Measurements from ENCODE around the gene FDPS.
A peak's percentile ranks its signal among the peaks of the same experiment; 100 is the strongest.
"Not testable (repeated sequence)": the region's sequence is repeated elsewhere in the genome, so short reads cannot be mapped to it uniquely, and the experiment has no call there.

FDPS gene

DNA sequence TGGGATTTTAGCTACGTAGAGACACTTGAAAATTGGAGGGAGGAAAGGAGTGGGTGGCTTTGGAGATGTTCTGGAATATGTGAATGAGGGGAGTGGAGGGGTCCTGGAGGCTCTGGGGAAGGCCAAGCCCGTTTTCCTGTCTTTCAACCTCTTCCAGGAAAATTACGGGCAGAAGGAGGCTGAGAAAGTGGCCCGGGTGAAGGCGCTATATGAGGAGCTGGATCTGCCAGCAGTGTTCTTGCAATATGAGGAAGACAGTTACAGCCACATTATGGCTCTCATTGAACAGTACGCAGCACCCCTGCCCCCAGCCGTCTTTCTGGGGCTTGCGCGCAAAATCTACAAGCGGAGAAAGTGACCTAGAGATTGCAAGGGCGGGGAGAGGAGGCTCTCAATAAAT is 11.6 kb downstream of the FDPS start:
- no peak for DNase-seq (ENCODE audit: low read depth in 2 of 2)

DNA sequence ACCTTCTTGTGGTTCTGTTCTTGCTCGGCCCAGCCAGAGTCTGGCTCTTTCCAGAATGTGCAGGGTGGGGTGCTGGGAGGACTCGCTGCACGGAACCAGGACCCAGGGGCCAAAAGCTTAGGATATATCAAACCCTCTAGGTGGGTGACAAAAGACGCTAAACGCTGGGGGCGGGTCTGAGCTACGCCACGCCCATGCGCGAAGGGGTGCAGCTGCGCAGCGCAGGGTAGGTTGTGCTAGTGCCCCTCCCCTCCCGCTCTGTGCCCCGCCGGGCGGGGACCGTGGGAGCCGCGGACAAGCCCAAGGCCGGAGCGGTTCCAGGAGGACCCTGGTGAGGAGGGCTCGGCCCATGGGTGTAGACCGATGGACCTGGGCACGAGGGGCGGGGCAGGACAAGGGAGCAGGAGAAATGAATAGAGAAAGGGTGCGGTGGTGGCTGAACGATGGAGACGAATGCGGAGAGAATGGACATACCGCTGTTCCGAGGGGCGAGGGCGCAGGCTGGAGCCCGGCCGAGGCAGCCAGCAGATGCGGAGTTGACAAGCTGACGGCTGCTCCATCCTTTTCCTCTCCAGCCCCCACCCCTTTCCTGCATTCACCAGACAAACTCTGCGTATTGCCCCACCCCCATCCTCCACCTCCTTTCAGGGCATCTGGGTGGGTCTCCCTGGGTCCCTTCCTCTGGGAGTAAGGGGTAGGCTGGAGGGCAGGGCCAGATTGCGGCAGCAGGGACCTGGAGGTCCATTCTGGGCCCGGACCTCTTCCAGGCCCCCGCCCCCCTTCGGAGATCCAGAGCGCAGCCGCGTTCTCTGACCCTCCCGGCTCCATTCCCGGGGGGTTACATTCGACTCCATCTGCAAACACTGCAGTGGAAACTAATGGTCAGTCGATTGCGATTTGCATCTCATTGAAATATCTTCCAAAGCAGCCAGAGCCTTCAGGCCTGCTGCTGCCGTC is 12.3 kb downstream of the FDPS start, which contains the start of gene RUSC1:
Gene RUSC1, plus strand, starts transcription at position 234 of the 957 bp plus-strand sequence. CDS start 880 bp downstream, outside the sequence.
- peak; percentile 24 to 60 for DNase-seq (ENCODE audit: low read depth in 2 of 2)

DNA sequence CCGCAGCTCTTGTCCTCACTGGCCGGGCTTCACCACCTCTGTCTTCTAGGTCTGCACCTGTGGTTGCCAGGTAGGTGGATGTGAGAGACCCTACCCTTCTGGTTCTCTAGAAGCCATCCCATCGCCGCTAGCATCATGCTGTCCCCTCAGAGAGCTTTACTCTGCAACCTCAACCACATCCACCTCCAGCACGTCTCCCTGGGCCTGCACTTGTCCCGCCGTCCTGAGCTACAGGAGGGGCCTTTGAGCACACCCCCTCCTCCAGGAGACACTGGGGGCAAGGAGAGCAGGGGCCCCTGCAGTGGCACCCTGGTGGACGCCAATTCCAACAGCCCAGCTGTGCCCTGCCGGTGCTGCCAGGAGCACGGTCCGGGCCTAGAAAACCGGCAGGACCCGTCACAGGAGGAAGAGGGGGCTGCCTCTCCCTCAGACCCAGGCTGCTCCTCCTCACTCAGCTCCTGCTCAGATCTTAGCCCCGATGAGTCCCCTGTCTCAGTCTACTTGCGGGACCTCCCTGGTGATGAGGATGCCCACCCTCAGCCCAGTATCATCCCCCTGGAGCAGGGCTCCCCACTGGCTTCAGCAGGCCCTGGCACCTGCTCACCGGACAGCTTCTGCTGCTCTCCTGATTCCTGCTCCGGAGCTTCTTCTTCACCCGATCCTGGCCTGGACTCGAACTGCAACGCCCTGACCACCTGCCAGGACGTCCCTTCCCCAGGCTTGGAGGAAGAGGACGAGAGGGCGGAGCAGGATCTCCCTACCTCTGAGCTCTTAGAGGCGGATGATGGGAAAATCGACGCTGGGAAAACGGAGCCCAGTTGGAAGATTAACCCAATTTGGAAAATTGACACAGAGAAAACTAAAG is 13.2 kb downstream of the FDPS start:
- no peak for DNase-seq (ENCODE audit: low read depth in 2 of 2)

DNA sequence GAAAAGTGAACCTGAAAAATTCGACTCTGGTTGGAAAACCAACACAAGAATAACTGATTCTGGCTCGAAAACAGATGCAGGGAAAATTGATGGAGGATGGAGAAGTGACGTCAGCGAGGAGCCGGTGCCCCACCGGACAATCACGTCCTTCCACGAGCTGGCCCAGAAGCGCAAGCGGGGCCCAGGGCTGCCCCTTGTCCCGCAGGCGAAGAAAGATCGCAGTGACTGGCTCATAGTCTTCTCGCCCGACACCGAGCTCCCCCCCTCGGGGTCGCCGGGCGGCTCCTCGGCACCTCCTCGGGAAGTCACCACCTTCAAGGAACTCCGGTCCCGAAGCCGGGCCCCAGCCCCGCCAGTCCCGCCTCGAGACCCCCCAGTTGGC is 13.9 kb downstream of the FDPS start:
- DNase-seq (ENCODE audit: low read depth in 2 of 2), result no peak

DNA sequence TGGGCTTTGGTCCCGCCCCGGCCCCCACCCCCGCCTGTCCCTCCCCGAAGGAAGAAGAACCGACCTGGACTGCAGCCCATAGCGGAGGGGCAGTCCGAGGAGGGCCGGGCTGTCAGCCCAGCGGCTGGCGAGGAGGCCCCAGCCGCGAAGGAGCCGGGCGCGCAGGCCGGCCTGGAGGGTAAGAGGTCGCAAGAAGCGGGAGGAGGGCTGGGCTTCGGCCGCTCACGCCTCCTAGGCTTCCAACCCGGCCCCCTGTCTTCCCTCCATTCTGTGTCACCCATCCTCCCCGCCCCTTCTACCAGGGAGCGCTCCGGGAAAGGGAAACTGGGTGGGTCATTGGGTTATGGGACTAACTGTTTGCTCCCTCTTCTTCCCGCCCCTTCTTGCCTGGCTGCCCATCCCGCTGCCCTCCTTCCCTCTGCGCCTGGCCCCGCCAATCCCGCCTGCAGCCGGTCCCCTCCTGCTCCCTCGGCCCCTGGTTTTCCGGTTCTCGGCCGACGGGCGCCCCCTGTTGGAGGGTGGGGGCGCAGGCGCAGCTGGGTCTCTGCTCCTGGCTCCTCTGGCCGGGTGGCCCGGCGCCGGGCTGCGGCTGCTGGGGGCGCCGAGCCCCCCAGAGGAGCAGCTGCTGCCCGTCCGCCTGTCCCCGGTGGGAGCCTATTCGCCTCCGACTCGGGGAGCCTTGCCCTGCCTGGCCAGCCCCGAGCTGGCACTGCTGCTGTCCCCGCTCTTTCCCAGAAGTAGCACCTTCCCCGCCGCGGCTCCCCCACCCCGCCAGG is 14.5 kb downstream of the FDPS start:
- DNase-seq (ENCODE audit: low read depth in 2 of 2), result peak; percentile 72 to 88

DNA sequence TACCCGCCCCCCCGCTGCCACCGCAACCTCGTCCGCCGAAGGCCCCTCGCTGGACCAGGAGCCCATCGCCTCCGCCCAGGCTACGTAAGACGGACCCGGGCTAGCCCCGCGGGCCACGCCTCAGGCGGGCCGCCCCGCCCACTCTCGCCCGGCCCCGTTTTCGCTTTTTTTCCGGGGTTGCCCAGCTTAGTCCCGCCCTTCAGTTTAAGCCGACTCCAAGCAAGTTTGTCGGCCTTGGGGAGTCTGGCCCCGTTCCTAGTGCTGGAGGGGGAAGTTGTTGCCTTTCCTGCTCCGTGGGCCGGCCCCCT is 15.0 kb downstream of the FDPS start:
- DNase-seq (ENCODE audit: low read depth in 2 of 2), result peak; percentile 55 to 66

DNA sequence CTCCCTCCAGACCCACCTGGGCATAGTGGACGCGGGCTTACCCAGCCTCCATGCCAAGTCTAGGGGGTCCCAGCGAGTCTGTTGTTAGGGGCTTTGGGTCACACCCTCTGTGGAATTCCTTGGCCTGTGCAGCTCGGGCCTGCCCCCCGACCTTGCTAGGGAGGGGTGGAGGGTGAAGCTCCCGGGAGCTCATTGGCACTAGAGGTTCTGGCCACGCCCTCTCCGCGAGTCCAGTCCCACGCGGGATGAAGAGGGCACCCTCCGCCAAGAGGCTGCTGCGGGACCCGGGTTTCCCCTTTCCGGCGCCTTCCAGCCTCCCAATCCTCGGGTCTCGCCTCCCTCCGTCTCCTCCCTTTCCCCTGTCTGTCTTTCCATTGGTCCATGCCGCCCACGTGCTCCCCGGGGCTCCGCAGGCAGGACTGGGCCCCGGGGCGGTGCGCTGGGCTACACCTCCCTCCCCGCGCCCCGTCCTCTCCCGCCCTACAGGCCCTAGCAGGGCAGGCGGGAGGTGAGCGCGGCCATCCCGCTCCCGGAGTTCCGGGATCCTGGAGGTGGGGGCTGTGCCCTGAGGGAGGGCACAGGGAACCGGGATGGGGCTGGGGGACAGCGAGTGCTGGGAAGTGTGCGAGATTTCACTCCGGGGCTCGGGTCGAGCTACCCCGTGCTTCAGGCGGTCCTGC is 15.5 kb downstream of the FDPS start:
- DNase-seq (ENCODE audit: low read depth in 2 of 2), result peak; percentile 64 to 76

DNA sequence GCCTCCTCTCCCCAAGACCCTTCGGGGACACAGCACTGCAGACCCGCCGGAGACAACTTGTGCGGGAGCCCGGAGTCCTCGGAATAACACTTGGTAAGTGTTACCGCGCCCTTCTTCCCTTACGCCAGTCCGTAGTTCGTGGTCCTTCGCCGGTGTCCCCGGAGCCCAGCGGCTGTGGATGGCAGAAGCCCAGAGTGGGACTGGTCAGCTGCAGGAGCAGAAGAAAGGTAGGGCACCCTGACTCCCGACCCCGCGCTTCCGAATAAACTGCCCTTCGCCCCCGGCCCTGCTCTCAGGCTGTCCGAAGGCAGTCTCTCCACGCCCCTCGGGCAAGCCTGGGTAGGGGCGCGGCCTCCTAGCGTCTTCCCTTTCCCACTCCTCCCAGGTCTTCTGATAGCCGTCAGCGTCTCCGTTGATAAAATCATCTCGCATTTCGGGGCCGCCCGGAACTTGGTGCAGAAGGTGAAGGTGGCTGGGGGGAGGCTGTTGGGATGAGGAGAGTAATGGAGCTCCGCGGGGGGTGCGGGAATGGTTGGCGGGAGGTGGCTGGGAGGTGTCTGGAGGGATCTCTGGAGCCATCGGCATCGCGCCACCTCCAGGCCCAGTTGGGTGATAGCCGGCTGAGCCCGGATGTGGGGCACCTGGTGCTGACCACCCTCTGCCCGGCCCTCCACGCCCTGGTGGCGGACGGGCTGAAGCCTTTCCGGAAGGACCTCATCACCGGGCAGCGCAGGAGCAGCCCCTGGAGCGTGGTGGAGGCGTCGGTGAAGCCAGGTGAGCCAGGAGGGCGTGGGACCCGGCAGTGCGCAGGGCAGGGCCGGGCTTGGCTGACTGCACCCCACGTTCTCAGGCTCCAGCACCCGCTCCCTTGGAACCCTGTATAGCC is 16.3 kb downstream of the FDPS start:
- no peak for DNase-seq (ENCODE audit: low read depth in 2 of 2)

DNA sequence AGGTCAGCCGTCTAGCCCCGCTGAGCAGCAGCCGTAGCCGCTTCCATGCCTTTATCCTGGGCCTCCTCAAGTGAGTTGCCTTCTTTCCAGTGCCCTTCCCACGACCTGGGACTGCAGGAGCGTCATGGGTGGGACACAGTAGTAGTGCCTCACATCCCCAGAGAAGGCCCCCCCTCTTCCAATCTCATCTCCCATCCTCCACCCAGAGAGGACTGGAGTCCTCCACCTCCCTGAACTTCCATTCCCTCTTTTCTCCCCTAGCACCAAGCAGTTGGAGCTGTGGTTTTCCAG is 16.9 kb downstream of the FDPS start:
- no peak for DNase-seq (ENCODE audit: low read depth in 2 of 2)

DNA sequence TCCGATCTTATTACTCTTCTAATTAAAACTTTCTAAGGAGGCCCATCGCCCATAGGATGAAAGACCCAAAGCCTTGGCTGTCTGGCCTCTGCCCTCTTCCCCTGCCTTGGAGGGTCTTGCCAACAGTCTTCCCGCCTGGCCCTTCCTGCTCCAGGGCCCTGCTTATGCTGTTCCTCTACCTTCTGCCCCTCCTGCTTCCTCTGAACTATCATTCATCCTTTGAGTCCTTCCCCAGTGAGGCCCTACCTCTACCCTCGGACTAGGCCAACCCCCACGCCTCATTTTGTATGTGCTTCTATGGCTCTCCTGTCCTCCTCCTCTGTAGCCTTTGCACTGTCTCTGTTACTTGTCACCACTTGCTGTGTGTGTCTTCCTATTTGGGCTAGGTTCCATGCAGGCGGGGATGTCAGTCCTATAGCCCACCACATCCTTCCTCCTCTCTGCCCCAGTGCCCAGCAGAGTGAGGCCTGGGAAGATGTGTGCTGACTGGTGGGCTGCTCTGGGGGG is 17.4 kb downstream of the FDPS start:
- no peak for DNase-seq (ENCODE audit: low read depth in 2 of 2)

DNA sequence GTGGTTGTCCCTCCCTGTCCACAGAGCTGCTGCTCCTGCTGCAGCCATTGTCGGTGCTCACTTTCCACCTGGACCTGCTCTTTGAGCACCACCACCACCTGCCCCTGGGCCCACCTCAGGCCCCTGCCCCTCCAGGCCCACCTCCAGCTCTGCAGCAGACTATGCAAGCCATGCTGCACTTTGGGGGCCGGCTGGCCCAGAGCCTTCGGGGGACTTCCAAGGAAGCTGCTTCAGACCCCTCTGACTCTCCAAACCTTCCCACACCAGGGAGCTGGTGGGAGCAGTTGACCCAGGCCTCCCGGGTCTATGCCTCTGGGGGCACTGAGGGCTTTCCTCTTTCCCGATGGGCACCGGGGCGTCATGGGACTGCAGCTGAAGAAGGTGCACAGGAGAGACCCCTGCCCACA is 18.0 kb downstream of the FDPS start:
- DNase-seq (ENCODE audit: low read depth in 2 of 2), result no peak

DNA sequence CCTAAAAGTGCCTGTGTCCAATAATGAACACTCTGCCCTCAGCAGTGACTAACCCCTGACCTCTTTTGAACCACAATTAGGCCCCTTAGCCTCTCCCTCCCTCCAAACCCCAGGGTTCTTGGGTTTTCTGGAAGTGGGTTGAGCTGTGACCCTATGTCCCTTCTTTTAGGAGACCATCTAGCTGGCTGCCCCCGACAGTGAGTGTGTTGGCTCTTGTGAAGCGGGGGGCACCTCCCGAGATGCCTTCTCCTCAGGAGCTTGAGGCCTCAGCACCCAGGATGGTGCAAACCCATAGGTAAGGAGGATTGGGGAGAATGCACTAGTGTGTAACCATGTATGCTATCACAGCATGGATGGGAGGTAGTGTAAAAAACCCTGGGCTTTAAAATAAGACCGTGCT is 19.3 kb downstream of the FDPS start:
- DNase-seq (ENCODE audit: low read depth in 2 of 2), result no peak

DNA sequence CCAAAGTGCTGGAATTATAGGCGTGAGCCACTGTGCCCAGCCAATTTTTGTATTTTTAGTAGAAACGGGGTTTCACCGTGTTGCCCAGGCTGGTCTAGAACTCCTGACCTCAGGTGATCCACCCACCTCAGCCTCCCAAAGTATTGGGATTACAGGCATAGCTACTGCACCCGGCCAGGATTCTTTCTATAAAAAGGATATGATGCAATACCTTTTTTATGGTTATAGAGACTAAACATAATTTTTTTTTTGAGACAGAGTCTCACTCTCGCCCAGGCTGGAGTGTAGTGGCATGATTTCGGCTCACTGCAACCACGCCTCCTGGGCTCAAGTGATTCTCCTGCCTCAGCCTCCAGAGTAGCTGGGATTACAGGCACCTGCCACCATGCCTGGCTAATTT is 20.2 kb downstream of the FDPS start:
- DNase-seq (ENCODE audit: low read depth in 2 of 2), result not testable (repeated sequence)

DNA sequence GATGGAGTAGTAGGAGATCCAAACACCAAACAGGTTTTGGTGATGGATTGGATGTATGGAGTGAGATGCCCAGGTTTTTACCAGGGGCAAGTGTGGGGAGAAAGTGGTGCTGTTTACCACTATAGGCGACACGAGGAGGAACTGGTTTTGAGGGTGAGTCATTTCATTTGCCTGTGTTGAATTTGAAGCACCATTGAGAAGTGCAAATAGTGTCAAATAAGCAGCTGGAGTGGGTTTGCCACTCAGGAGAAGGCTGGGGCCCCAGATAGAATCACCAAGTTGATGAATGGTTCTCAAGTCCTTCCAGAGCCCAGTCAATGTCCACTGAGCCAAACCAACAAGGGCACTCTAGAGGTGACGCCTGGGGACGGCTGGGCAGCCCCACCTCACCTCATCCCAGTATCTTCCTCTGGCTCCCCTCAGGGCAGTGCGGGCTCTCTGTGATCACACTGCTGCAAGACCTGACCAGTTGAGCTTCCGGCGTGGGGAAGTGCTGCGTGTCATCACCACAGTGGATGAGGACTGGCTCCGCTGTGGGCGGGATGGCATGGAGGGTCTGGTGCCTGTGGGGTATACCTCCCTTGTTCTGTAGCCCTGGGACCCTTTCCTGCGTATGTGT is 21.4 kb downstream of the FDPS start:
- no peak for DNase-seq (ENCODE audit: low read depth in 2 of 2)

DNA sequence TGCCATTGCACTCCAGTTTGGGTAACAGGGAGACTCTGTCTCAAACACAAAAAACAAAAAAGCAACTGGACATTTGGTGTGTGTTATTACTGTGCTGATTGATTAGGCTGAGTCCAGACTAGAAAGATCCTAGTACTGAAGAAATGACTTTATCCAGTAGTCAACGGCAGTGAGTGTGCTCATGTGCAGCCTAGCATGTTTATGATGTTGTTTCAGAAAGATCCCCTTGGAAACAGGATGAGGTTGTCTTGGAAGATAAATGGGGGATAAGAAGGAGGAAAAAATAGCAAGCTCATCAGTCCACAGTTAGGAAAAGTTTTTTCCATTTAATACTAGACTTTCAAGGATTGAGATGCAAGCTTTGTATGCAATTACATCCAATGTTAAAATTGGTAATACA is 26.3 kb downstream of the FDPS start:
- DNase-seq (ENCODE audit: low read depth in 2 of 2), result no peak

DNA sequence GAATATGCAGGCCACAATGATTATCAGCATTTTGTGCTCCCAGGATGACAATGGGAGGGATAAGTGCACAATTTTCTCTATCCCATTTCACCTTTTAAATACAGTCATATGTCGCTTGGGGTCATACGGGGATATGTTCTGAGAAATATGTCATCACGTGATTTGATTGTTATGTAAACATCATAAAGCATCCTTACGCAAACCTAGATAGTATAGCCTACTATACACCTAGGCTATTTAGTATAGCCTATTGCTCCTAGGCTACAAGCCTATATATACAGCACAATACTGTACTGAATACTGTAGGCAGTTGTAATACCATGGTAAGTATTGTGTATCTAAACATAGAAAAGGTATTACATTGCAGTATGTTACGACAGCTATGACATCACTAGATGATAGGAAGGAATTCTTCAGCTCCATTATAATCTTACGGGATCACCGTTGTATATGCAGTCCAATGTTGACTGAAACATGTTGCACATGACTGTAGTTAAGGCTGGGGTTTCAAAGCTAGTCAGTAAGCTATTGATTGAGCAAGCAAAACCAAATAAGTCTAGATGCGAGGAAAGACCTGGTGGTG is 30.9 kb downstream of the FDPS start:
- no peak for DNase-seq (ENCODE audit: low read depth in 2 of 2)

DNA sequence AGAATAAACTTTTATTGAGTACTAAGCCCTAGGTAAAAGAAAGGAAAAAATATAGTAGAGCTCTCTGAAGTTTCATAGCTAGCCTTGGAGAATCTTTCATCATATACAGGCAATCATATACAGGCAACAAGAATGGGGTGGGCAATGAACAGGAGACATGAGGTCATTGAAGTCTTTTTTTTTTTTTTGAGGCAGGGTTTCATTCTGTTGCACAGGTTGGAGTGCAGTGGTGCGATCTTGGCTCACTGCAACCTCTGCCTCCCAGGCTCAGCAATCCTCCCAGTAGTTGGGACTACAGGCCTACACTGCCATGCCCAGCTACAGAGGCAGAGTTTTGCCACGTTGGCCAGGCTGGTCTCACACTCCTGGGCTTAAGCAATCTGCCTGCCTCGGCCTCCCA is 34.2 kb downstream of the FDPS start:
- DNase-seq (ENCODE audit: low read depth in 2 of 2), result no peak

DNA sequence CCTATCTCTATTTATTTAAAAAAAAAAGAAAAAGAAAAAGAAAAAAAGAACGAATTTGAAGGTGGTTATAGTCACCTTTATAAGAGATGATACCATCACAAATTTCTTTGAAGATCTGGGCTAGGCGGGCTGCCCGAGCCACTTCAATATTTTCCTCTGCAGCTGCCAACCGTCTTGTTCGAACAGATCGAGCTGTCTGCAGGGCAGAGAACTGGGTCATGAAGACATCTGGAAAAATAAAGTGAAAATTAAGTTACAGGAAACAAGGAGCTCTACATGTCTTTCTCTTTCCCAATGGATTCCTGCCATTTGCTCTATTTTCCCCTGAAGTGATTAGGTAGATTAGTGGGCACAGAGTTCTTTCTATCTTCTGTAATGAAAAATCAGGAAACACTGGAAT is 44.0 kb downstream of the FDPS start:
- DNase-seq (ENCODE audit: low read depth in 2 of 2), result no peak

DNA sequence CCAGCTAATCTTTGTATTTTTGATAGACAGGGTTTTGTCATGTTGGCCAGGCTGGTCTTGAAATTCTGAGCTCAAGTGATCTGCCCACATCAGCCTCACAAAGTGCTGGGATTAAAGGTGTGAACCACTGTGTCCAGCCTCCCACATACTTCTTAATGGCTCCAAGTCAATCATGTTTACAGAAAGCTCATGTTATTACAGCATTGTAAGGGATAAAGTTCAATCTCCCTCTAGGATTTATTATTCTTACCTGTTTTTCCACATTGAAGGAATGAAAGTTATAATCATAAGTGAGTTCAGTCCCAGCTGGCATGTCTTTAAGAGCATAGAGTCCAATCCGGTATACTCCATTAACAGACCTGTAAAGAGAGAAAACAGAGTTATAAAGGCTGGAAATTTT is 51.4 kb downstream of the FDPS start:
- no peak for DNase-seq (ENCODE audit: low read depth in 2 of 2)
